ENCODE measurements around the gene ST8SIA5. TPM values are rescaled to one million over a fixed set of nuclear protein-coding genes. Genes with fewer than 3 reads are reported as not detected.

The ST8SIA5 gene
- polyA plus RNA-seq, 1 of the 3 experiments (the other 2 are of a cell fraction): 0.08 TPM

DNA sequence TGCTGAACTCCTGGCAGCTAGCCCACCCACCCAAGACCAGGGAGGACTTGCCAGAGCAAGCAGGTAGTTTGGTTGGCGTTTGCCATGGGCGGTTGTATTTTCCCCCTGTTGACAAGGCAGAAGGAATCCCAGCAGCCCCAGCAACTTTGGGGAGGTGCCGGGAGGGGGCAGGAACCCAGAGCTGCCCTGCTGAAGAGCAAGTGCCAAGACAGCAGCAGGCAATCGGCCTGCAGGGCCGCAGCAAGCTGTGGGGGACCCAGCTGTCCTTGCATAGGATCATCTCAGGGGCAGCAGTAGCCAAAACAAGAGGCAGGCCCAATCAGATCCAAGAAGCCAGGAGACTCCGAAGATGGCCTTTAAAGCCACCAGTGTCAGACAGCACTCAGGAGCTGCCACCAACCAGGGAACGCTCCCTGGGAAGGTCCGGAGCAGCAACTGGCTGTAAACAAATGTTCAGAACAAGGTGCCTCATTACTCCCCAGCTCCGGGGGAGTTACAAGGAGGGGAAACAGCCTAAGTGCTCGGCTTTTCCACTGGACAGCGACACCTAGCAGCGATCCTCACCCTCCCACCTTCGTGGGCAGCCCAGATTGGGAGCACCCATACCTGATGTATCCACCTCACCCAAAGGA, 2.1 kb downstream of the ST8SIA5 start:
- ChIA-PET POLR2A (no interaction called here), CTCF (no interaction called here)
- peaks cover 0 to 8% of the 10 kb centered on the region in 2 experiments; a peak in 2 of 4 replicates for H3K4me1 ChIP-seq (ENCODE audit: control insufficient read depth in 1 of 2, insufficient read depth in 2 of 2, low read depth in 1 of 2, low read length in 1 of 2)
- H3K9ac ChIP-seq: no peak overlapping the region
- H3K9me3 ChIP-seq: no peaks in the 10 kb centered on the region
- H3K27ac ChIP-seq (ENCODE audit: low read depth in 2 of 2, low read length in 1 of 2): no peak overlapping the region
- no peak overlapping the region for H2AFZ ChIP-seq (ENCODE audit: low read depth)
- no peaks in the 10 kb centered on the region for H3K36me3 ChIP-seq (replicated peaks in 1 of 2; ENCODE audit: control insufficient read depth in 1 of 2, insufficient read depth in 2 of 2, low read length in 1 of 2)
- H3K4me3 ChIP-seq (ENCODE audit: low read depth in 2 of 2, low read length in 1 of 2): no peak overlapping the region
- H3K4me2 ChIP-seq: no peak overlapping the region
- no peaks in the 10 kb centered on the region for H3K9me2 ChIP-seq
- 79% methylated on average over 7 of the region's 13 CpGs for WGBS (ENCODE audit: low lambda C conversion rate)
- H4K20me1 ChIP-seq (ENCODE audit: insufficient read depth): no peaks in the 10 kb centered on the region
- no peaks in the 10 kb centered on the region for H3F3A ChIP-seq (replicated peaks; ENCODE audit: insufficient read depth)
- no peaks in the 10 kb centered on the region for H3K79me2 ChIP-seq (ENCODE audit: insufficient read depth)
- peaks cover 35% of the 10 kb centered on the region for H3K27me3 ChIP-seq (ENCODE audit: insufficient read depth)
- DNase-seq: no peak
- TF ChIP-seq TAF1 (IDR thresholded peaks at IDR 0.05; ENCODE audit: borderline replicate concordance, low read depth, low read length): no peak
- no peak for TF ChIP-seq MXI1 (IDR thresholded peaks at IDR 0.05; ENCODE audit: low read depth, low read length)
- no peak for TF ChIP-seq FOXM1 (IDR thresholded peaks at IDR 0.05; ENCODE audit: low read depth)
- no peak for TF ChIP-seq RAD21 (IDR thresholded peaks at IDR 0.05; ENCODE audit: low read length)
- no peak for TF ChIP-seq FOSL2 (IDR thresholded peaks at IDR 0.05; ENCODE audit: borderline replicate concordance, low read depth)
- TF ChIP-seq SIN3A (IDR thresholded peaks at IDR 0.05; ENCODE audit: borderline replicate concordance, low read depth, low read length): no peak
- no peak for TF ChIP-seq CHD2 (IDR thresholded peaks at IDR 0.05; ENCODE audit: low read length, partially characterized antibody)
- TF ChIP-seq PBX3 (IDR thresholded peaks at IDR 0.05): no peak
- TF ChIP-seq IRF3 (IDR thresholded peaks at IDR 0.05; ENCODE audit: low read depth, low read length): no peak
- TF ChIP-seq RXRA (IDR thresholded peaks at IDR 0.05; ENCODE audit: borderline replicate concordance, low read depth): no peak
- no peak for TF ChIP-seq RCOR1 (IDR thresholded peaks at IDR 0.05; ENCODE audit: low read length)
- TF ChIP-seq NRF1 (IDR thresholded peaks at IDR 0.05; ENCODE audit: low read depth, low read length): no peak
- TF ChIP-seq ELF1 (IDR thresholded peaks at IDR 0.05): no peak
- TF ChIP-seq EP300 (IDR thresholded peaks at IDR 0.05; ENCODE audit: borderline replicate concordance in 1 of 2, low read depth in 1 of 2, low read length in 1 of 2): no peak
- no peak for TF ChIP-seq YY1 (IDR thresholded peaks at IDR 0.05; ENCODE audit: low read depth)
- TF ChIP-seq GATA2 (CRISPR knock-in tag; IDR thresholded peaks at IDR 0.05): no peak
- TF ChIP-seq EZH2phosphoT487 (IDR thresholded peaks at IDR 0.05; ENCODE audit: borderline replicate concordance, low read depth): no peak
- TF ChIP-seq, protein P1, sequence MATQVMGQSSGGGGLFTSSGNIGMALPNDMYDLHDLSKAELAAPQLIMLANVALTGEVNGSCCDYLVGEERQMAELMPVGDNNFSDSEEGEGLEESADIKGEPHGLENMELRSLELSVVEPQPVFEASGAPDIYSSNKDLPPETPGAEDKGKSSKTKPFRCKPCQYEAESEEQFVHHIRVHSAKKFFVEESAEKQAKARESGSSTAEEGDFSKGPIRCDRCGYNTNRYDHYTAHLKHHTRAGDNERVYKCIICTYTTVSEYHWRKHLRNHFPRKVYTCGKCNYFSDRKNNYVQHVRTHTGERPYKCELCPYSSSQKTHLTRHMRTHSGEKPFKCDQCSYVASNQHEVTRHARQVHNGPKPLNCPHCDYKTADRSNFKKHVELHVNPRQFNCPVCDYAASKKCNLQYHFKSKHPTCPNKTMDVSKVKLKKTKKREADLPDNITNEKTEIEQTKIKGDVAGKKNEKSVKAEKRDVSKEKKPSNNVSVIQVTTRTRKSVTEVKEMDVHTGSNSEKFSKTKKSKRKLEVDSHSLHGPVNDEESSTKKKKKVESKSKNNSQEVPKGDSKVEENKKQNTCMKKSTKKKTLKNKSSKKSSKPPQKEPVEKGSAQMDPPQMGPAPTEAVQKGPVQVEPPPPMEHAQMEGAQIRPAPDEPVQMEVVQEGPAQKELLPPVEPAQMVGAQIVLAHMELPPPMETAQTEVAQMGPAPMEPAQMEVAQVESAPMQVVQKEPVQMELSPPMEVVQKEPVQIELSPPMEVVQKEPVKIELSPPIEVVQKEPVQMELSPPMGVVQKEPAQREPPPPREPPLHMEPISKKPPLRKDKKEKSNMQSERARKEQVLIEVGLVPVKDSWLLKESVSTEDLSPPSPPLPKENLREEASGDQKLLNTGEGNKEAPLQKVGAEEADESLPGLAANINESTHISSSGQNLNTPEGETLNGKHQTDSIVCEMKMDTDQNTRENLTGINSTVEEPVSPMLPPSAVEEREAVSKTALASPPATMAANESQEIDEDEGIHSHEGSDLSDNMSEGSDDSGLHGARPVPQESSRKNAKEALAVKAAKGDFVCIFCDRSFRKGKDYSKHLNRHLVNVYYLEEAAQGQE (IDR thresholded peaks at IDR 0.05; ENCODE audit: low read depth, low read length): no peak
- TF ChIP-seq, protein P2, sequence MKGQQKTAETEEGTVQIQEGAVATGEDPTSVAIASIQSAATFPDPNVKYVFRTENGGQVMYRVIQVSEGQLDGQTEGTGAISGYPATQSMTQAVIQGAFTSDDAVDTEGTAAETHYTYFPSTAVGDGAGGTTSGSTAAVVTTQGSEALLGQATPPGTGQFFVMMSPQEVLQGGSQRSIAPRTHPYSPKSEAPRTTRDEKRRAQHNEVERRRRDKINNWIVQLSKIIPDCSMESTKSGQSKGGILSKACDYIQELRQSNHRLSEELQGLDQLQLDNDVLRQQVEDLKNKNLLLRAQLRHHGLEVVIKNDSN (IDR thresholded peaks at IDR 0.05; ENCODE audit: borderline replicate concordance, low read depth): no peak
- TF ChIP-seq, protein P3, sequence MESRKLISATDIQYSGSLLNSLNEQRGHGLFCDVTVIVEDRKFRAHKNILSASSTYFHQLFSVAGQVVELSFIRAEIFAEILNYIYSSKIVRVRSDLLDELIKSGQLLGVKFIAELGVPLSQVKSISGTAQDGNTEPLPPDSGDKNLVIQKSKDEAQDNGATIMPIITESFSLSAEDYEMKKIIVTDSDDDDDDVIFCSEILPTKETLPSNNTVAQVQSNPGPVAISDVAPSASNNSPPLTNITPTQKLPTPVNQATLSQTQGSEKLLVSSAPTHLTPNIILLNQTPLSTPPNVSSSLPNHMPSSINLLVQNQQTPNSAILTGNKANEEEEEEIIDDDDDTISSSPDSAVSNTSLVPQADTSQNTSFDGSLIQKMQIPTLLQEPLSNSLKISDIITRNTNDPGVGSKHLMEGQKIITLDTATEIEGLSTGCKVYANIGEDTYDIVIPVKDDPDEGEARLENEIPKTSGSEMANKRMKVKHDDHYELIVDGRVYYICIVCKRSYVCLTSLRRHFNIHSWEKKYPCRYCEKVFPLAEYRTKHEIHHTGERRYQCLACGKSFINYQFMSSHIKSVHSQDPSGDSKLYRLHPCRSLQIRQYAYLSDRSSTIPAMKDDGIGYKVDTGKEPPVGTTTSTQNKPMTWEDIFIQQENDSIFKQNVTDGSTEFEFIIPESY (IDR thresholded peaks at IDR 0.05; ENCODE audit: borderline replicate concordance, low read depth): no peak

All from SK-N-SH (cell line).